SJCRH30 (cell line): Measurements from ENCODE around the gene SMC4. TPM values are rescaled to one million over a fixed set of nuclear protein-coding genes. Genes with fewer than 3 reads are reported as not detected.

Source experiments
- DNase-seq, 2 experiments: peaks; one replicate each; pipeline ENCODE4 v3.0.0-alpha.2; 2015 to 2020
- H3K27ac ChIP-seq: fragments of 250-450 bp; sonication (Bioruptor Pico); 2 replicates; pipeline ENCODE4 v1.5.1; 2020; ENCODE audit warnings: mild to moderate bottlenecking, moderate library complexity
- H3K27me3 ChIP-seq: fragments of 250-450 bp; sonication (Bioruptor Pico); 2 replicates; pipeline ENCODE4 v1.5.1; 2020; ENCODE audit warnings: mild to moderate bottlenecking, moderate library complexity
- H3K36me3 ChIP-seq: fragments of 250-450 bp; sonication (Bioruptor Pico); 2 replicates; pipeline ENCODE4 v1.5.1; 2020; ENCODE audit warnings: mild to moderate bottlenecking, moderate library complexity
- H3K4me1 ChIP-seq: fragments of 250-450 bp; sonication (Bioruptor Pico); 2 replicates; pipeline ENCODE4 v1.5.1; 2020; ENCODE audit warnings: mild to moderate bottlenecking, moderate library complexity
- H3K4me3 ChIP-seq: fragments of 250-450 bp; sonication (Bioruptor Pico); 2 replicates; pipeline ENCODE4 v1.5.1; 2020; ENCODE audit warnings: mild to moderate bottlenecking, moderate library complexity
- H3K9me3 ChIP-seq: fragments of 250-450 bp; sonication (Bioruptor Pico); replicated peaks from 2 replicates; pipeline ENCODE4 v1.5.1; 2020; ENCODE audit warnings: mild to moderate bottlenecking, moderate library complexity
- total RNA-seq: library from RNA; depleted of rRNA; stranded (reverse); fragments of >200 nt; shearing (Covaris generic); gene quantifications from 2 replicates; pipeline ENCODE4 v1.2.3, GENCODE V29; 2014

Gene SMC4
- total RNA-seq, 1 experiment from 2014 or later = 316 TPM

DNA sequence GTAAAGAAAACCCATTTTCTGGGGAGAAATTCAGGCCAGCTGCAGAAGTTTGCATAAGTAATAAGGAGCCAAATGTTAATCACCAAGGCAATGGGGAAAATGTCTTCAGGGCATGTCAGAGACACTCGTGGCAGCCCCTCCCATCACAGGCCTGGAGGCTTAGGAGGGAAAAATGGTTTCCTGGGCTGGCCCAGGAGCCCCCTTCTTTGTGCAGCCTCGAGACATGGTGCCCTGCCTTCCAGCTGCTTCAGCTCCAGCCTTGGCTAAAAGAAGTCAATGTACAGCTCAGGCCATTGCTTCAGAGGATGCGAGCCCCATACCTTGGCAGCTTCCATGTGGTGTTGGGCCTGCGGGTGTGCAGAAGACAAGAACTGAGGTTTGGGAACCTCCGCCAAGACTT lies 70.7 kb downstream of the SMC4 start:
- no peak overlapping the region for H3K27ac ChIP-seq
- H3K4me1 ChIP-seq = no peaks in the 10 kb centered on the region
- no peak for DNase-seq

DNA sequence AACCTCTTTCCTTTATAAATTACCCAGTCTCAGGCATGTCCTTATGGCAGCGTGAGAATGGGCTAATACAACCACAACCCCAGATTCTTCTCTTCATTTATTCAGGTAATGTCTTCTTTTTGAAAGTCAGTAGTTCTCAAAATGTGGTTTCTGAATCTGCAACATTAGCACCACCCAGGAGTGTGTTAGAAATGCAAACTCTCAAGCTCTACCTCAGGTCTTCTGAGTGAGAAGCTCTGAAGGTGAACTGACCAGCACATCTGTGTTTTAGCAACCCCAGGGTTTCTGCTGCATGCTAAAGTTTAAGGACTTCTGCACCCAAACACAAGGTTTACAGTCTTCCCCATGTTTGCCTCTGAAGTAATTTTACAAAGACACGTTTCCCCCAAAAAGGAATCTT lies 72.4 kb downstream of the SMC4 start:
- H3K9me3 ChIP-seq = no peaks in the 10 kb centered on the region
- H3K4me3 ChIP-seq = no peak overlapping the region
- no peak overlapping the region for H3K27ac ChIP-seq
- no peaks in the 10 kb centered on the region for H3K4me1 ChIP-seq
- no peaks in the 10 kb centered on the region for H3K27me3 ChIP-seq
- no peaks in the 10 kb centered on the region for H3K36me3 ChIP-seq
- DNase-seq = no peak

More for the DNA sequence above, 70.7 kb downstream of the SMC4 start:
- H3K9me3 ChIP-seq = no peaks in the 10 kb centered on the region
- no peak overlapping the region for H3K4me3 ChIP-seq
- no peaks in the 10 kb centered on the region for H3K27me3 ChIP-seq
- H3K36me3 ChIP-seq = no peaks in the 10 kb centered on the region

DNA sequence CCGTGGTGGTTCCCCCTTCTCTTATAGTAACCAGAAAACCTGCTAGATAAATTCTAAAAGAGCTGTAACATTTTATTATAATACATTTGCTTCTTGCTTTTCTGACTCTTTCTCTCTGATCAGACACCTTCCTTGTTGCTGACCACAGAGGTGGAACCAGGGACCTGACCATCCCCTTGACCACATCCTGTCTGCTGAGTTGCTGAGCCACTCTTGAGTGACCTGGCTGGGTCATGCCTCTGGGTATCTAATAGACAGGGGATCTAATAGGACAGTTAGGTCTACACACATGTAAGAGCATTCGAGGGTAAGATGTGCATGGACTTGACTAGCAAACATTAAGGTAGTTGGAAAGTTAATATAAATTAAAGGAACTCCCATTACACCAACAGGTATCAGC lies 72.9 kb downstream of the SMC4 start:
- no peaks in the 10 kb centered on the region for H3K9me3 ChIP-seq
- no peak overlapping the region for H3K4me3 ChIP-seq
- no peaks in the 10 kb centered on the region for H3K4me1 ChIP-seq
- no peak overlapping the region for H3K27ac ChIP-seq
- H3K27me3 ChIP-seq = no peaks in the 10 kb centered on the region
- DNase-seq = no peak
- H3K36me3 ChIP-seq = no peaks in the 10 kb centered on the region

DNA sequence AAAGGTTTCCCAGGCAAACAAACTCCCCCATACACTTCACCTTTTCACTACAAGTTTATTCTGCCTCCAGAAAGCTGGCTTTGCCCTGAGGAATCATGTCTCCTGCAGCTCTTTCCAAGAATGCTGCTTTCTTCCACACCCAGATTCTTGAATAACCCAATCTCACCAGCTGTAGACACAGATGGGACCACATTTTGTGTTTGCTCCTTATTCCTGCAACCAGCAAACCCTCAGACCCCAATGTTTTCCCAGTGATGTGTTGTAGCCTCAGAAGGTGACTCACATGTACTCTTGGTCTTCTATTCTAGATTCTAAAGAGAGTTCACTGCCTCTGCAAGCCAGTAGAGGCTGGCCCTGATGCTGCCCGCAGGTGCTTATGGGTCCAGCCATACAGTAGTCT lies 73.8 kb downstream of the SMC4 start:
- no peaks in the 10 kb centered on the region for H3K27me3 ChIP-seq
- no peaks in the 10 kb centered on the region for H3K36me3 ChIP-seq
- no peak for DNase-seq
- no peak overlapping the region for H3K27ac ChIP-seq
- H3K4me3 ChIP-seq = no peak overlapping the region
- H3K4me1 ChIP-seq = no peaks in the 10 kb centered on the region
- no peaks in the 10 kb centered on the region for H3K9me3 ChIP-seq

GRCh38 chr3:160473978-160474377 lies 74.5 kb downstream of the SMC4 start:
- no peak for DNase-seq
- no peaks in the 10 kb centered on the region for H3K9me3 ChIP-seq
- H3K27me3 ChIP-seq = no peaks in the 10 kb centered on the region
- no peak overlapping the region for H3K4me3 ChIP-seq
- H3K36me3 ChIP-seq = no peaks in the 10 kb centered on the region
- no peaks in the 10 kb centered on the region for H3K4me1 ChIP-seq
- no peak overlapping the region for H3K27ac ChIP-seq

DNA sequence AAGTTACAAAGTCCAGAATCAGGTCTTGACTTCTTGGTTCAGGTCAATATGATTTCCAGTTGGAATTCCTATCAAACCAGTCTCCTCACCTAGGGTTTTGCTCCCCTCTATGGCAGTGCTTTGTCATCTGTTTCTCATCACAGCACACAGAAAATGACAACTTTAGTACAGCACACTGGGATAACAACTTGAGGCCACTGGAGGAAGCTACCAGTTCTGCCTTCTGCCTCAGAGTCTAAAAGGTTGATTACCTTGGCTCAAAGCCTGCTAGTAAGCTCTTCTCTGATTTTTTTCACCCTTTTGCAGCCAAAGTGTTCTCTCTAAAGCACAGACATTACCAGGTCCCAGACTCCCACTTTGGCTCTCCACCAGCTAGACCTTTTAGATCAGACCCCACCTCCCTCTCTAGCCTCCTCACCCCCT lies 75.0 kb downstream of the SMC4 start:
- H3K27ac ChIP-seq = no peak overlapping the region
- H3K9me3 ChIP-seq = no peaks in the 10 kb centered on the region
- H3K4me1 ChIP-seq = no peaks in the 10 kb centered on the region
- no peak for DNase-seq
- H3K36me3 ChIP-seq = no peaks in the 10 kb centered on the region
- no peak overlapping the region for H3K4me3 ChIP-seq
- H3K27me3 ChIP-seq = no peaks in the 10 kb centered on the region

DNA sequence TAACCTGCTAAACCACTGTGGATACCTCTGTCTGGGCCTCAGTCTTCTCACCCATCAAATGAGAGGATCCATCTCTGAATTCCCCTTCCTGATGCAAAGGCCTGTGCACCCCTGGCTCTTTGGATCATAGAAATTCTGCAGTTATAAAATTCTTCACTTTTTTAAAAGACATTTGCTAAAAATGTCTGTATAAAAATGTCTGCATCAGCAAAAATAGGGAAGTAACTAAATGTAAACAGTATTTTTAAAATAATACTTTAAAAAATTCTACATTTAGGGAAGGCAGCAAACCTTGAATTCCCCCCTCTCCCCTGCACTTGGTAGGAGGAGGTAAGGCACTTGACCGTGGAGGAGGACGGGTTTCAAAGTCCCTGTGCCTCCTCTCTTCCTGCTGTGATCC lies 75.7 kb downstream of the SMC4 start:
- Histone ChIP-seq H3K4me3 (no peak overlapping the region), H3K36me3 (no peaks in the 10 kb centered on the region), H3K27ac (no peak overlapping the region), H3K9me3 (no peaks in the 10 kb centered on the region), H3K4me1 (no peaks in the 10 kb centered on the region), H3K27me3 (no peaks in the 10 kb centered on the region)
- DNase-seq = no peak

GRCh38 chr3:160475884-160476283 lies 76.4 kb downstream of the SMC4 start:
- no peak for DNase-seq
- Histone ChIP-seq H3K27ac (no peak overlapping the region), H3K9me3 (no peaks in the 10 kb centered on the region), H3K4me1 (no peaks in the 10 kb centered on the region), H3K4me3 (no peak overlapping the region), H3K27me3 (no peaks in the 10 kb centered on the region), H3K36me3 (no peaks in the 10 kb centered on the region)

- H3K27me3 ChIP-seq = no peaks in the 10 kb centered on the region
- H3K9me3 ChIP-seq = no peaks in the 10 kb centered on the region
- no peaks in the 10 kb centered on the region for H3K36me3 ChIP-seq
- no peak overlapping the region for H3K4me3 ChIP-seq
- no peak overlapping the region for H3K27ac ChIP-seq
- no peak for DNase-seq
- H3K4me1 ChIP-seq = no peaks in the 10 kb centered on the region
These were observed 78.3 kb downstream of the SMC4 start for GRCh38 chr3:160477750-160478149.

DNA sequence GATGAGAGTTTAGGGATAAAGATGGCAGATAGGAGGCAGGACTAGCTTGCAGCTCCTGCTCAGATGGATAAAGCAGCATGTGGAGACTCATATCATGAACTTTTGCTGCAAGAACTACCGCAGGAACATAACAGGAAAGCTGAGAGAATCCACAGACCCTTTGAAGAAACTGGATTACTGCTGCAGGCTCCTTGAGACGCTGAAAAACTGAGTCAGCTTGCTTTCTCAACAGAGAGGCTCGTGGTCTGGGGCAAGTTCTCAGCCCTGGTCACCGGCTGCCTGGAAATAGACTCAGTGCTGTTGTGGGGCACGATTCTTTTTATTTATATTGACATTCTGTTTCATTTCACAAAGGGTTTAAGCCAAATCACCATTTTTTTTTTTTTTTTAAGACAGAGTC lies 78.9 kb downstream of the SMC4 start:
- H3K36me3 ChIP-seq = no peaks in the 10 kb centered on the region
- H3K9me3 ChIP-seq = no peaks in the 10 kb centered on the region
- no peaks in the 10 kb centered on the region for H3K27me3 ChIP-seq
- no peaks in the 10 kb centered on the region for H3K4me1 ChIP-seq
- no peak for DNase-seq
- no peak overlapping the region for H3K27ac ChIP-seq
- no peak overlapping the region for H3K4me3 ChIP-seq

GRCh38 chr3:160479376-160479775 lies 79.9 kb downstream of the SMC4 start:
- Histone ChIP-seq H3K4me3 (no peak overlapping the region), H3K27me3 (no peaks in the 10 kb centered on the region), H3K27ac (no peak overlapping the region), H3K9me3 (no peaks in the 10 kb centered on the region), H3K36me3 (no peaks in the 10 kb centered on the region), H3K4me1 (no peaks in the 10 kb centered on the region)
- no peak for DNase-seq

- H3K36me3 ChIP-seq = no peaks in the 10 kb centered on the region
- no peak for DNase-seq
- H3K27ac ChIP-seq = no peak overlapping the region
- no peaks in the 10 kb centered on the region for H3K4me1 ChIP-seq
- no peak overlapping the region for H3K4me3 ChIP-seq
- no peaks in the 10 kb centered on the region for H3K9me3 ChIP-seq
- no peaks in the 10 kb centered on the region for H3K27me3 ChIP-seq
These were observed 81.5 kb downstream of the SMC4 start for GRCh38 chr3:160480931-160481330.

DNA sequence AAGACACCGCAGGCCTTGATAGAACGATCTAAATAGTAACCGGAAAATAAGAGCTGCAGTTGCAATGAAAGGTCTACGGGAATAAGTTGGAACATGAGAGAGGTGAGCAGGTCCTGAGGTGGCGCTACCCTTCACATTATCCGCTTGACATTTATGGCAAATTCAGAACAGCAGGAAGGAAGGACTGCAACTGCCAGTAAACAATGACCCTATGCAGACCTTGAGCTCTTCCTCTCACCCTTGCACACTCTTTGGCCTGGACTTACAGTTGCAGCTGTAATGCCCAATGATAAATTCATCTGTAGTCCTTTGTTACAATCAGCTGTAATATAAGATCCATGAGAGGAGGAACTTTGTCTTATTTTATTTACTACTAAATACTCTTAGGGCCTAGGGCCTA lies 82.4 kb downstream of the SMC4 start:
- no peak overlapping the region for H3K27ac ChIP-seq
- no peak overlapping the region for H3K4me3 ChIP-seq
- no peaks in the 10 kb centered on the region for H3K27me3 ChIP-seq
- no peaks in the 10 kb centered on the region for H3K4me1 ChIP-seq
- no peaks in the 10 kb centered on the region for H3K9me3 ChIP-seq
- no peak for DNase-seq
- no peaks in the 10 kb centered on the region for H3K36me3 ChIP-seq

DNA sequence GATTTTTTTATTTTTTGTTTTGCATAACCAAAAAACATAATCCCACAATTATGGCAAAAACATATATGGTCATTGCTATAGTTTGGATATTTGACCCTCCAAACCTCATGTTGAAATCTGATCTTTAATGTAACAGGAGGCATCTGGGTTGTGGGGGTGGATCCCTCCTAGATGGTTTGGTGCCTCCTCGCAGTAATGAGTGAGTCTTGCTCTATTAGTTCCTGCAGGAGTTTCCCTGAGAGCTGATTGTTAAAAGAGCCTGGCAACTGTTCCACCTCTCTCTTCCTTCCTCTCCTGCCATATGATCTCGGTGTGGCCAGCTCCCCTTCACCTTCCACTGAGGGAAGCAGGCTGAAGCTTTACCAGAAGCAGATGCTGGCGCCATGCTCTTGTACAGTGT lies 83.3 kb downstream of the SMC4 start:
- Histone ChIP-seq H3K9me3 (no peaks in the 10 kb centered on the region), H3K36me3 (no peaks in the 10 kb centered on the region), H3K4me1 (no peaks in the 10 kb centered on the region), H3K27ac (no peak overlapping the region), H3K27me3 (no peaks in the 10 kb centered on the region), H3K4me3 (no peak overlapping the region)
- peak in 1 of 2 experiments; percentile 14 for DNase-seq
